SK-N-SH treated with all-trans-retinoic acid at 6 μM for 48 hours (cell line): ENCODE measurements around the gene TAS2R7.

Experiments used
- CSDC2 ChIP-seq: fragments of 250-450 bp; sonication (Bioruptor Pico); IDR thresholded peaks from 2 replicates; pipeline ENCODE4 v1.5.0; 2020; ENCODE audit warnings: mild to moderate bottlenecking, moderate library complexity
- CSRNP3 ChIP-seq: fragments of 250-450 bp; sonication (Bioruptor Pico); IDR thresholded peaks from 2 replicates; pipeline ENCODE4 v1.5.1; 2021; ENCODE audit warnings: mild to moderate bottlenecking, moderate library complexity
- PATZ1 ChIP-seq: fragments of 250-450 bp; sonication (Bioruptor Pico); IDR thresholded peaks from 2 replicates; pipeline ENCODE4 v1.8.0; 2020; ENCODE audit warnings: mild to moderate bottlenecking, moderate library complexity, borderline replicate concordance
- PPARA ChIP-seq: fragments of 250-450 bp; sonication (Bioruptor Pico); IDR thresholded peaks from 2 replicates; pipeline ENCODE4 v1.5.0; 2020; ENCODE audit warnings: mild to moderate bottlenecking, borderline replicate concordance
- RARB ChIP-seq: fragments of 250-450 bp; sonication (Bioruptor Pico); IDR thresholded peaks from 2 replicates; pipeline ENCODE4 v1.8.0; 2021; ENCODE audit warnings: mild to moderate bottlenecking, moderate library complexity
- SNAI2 ChIP-seq: fragments of 250-450 bp; sonication (Bioruptor Pico); IDR thresholded peaks from 2 replicates; pipeline ENCODE4 v1.5.0; 2020; ENCODE audit warnings: mild to moderate bottlenecking, moderate library complexity
- ZC3H10 ChIP-seq: fragments of 250-450 bp; sonication (Bioruptor Pico); IDR thresholded peaks from 2 replicates; pipeline ENCODE4 v1.5.1; 2021; ENCODE audit warnings: mild to moderate bottlenecking, moderate library complexity
- ZFP3 ChIP-seq: fragments of 250-450 bp; sonication (Bioruptor Pico); IDR thresholded peaks from 2 replicates; pipeline ENCODE4 v1.5.0; 2020; ENCODE audit warnings: mild to moderate bottlenecking, moderate library complexity
- ZFP30 ChIP-seq: fragments of 450-650 bp; formaldehyde crosslinking; IDR thresholded peaks from 2 replicates; pipeline ENCODE4 v1.5.0; 2022; ENCODE audit warnings: mild to moderate bottlenecking, moderate library complexity
- ZNF565 ChIP-seq: fragments of 450-650 bp; formaldehyde crosslinking; conservative IDR thresholded peaks from 2 replicates; pipeline ENCODE4 v1.5.0; 2020; ENCODE audit warnings: low read depth, mild to moderate bottlenecking, moderate library complexity
- ZNF70 ChIP-seq: fragments of 450-650 bp; formaldehyde crosslinking; IDR thresholded peaks from 2 replicates; pipeline ENCODE4 v1.5.0; 2020; ENCODE audit warnings: mild to moderate bottlenecking, moderate library complexity
- ZNF8 ChIP-seq: fragments of 450-650 bp; formaldehyde crosslinking; IDR thresholded peaks from 2 replicates; pipeline ENCODE4 v1.5.0; 2020; ENCODE audit warnings: mild to moderate bottlenecking, moderate library complexity

DNA sequence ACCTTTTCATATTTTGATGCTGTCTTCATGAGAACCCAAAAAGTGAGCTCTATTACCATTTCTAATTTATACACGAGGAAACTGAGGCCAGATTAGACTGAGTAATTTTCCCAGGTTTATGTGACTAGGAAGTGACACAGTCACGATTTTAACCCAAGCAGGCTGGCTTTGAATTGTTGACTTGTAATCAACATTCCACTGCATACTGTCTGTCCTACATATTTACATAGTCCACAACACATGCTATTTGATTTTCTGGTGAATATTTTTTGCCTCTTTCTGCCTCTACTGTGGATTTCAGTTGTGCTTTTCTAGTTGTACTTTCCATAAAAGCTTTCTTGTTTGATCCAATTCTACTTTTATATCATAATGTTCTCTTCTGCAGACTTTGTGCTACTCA, 8.2 kb downstream of the TAS2R7 start:
- no peak for TF ChIP-seq ZFP3 (CRISPR knock-in tag)
- no peak for TF ChIP-seq SNAI2 (CRISPR knock-in tag)
- TF ChIP-seq ZNF8 (CRISPR knock-in tag), result no peak
- no peak for TF ChIP-seq ZC3H10 (CRISPR knock-in tag)
- TF ChIP-seq RARB, result no peak
- TF ChIP-seq CSDC2 (CRISPR knock-in tag), result no peak
- TF ChIP-seq PPARA (CRISPR knock-in tag), result no peak
- TF ChIP-seq PATZ1, result no peak
- no peak for TF ChIP-seq ZNF70 (CRISPR knock-in tag)
- no peak for TF ChIP-seq ZFP30
- TF ChIP-seq ZNF565 (CRISPR knock-in tag), result no peak
- no peak for TF ChIP-seq CSRNP3 (CRISPR knock-in tag)
